CD4-positive, alpha-beta T cell treated with Interleukin-1 beta for 1 hour (primary cell): ENCODE data around the gene ADRA1B.

Source experiments
- DNase-seq, 2 donors: peaks; one replicate each; pipeline ENCODE4 v3.0.0-alpha.2; 2020 to 2022

ADRA1B gene

DNA sequence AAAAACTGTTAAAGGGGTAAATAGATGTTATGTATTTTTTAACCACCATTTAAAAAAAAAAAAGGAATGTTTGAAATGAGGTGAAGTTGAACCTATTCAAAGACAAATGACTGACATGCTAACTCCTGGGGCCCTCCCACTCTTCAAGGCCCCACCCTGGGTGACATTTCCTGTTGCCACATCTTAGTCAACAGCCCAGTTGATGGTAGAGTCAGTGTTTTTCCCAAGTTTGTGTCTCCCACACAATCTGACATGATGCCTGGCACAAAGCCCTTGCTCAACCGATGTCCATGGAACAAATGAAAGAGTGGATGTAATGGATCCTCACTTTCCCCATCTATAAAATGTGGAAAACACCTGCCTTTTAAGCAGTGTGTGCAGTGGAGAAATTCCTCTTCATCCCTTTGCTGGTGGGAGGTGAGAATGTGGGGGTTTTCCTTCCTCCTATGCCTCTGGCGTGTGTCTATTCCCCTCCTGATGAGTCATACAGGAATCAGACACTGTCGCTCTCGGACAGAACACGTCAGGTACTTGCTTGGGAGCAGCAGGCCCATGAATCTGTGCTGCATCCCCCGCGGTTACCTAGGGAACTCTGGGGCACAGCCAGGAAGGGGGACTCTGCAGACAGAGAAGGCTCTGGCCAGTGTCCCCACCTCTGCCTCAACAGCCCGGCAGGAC lies 13.7 kb upstream of the ADRA1B start:
- DNase-seq: no peak

GRCh38 chr5:159903131-159903530 lies 13.2 kb upstream of the ADRA1B start:
- no peak for DNase-seq

DNA sequence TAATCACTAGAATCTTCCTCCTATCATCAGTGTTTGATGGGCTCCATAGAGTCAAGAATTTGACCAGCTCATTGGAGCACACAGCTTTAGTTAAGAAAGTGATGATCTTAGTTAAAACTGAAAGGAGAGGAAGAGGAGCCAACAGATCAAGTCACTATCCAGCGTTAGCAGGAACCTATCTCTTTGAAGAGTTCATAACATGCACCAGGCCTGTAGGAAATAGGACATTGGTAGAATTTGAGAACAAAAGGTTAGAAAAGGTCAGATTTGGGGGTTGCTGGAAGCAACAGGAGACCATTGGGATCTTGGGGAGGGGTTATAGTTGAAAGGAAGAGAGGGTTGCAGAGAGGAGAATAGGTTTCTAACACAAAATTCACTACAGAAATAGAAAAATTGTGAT lies 11.4 kb upstream of the ADRA1B start:
- DNase-seq: no peak

DNA sequence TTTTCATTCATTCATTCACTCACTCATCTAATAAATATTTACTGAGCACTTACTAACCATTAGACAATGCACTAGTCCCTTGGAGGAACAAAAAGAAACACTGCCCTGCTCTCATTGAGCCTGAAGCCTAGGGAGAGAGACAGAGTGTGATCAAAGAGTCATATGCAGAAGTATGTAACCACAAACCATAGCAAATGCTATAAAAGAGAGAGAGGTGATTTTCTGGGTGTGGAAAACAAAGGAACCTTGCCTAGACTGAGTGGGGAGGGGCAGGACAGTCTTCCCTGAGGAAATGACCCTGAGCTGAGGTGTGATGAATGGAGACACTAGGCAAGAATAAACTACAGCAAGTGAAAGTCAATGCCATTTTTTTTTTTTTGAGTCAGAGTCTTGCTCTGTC lies 10.8 kb upstream of the ADRA1B start:
- no peak for DNase-seq

DNA sequence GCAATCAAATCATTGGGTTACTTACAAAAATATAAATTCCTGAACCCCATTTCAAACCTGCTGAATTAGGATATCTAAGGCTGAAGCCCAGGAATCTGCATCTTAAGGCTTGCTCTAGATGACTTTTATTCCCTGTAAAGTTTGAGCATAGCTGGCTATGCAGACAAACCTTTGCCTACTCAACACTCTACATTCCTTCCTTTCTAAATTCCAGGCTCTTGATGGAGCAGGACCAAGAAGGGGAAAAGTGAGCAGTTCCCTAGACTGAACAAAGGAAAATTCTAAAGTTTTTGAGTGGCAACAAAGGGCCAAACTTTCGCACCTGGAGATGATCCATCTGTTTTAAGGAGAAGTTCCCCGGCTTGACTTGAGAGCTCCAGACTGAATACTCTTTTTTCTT lies 9.8 kb upstream of the ADRA1B start:
- DNase-seq: no peak

DNA sequence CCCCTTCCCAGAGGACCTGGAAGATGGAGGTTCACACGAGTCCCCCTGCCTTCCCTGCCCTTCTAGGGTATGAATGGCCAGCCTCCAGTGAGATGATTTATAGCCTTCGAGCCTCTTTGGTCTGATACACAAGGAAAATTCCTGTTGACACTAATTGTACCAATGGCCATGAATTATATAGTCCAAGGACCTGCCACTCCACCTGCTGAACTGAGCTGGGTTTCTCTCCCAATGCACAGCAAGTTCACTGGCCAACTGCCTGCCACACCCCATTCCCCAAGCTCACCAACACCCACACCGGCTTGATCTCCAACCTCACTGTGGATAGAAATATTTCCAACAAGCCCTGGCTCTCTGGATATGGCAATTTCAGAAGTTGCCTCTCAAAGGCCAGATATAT lies 9.3 kb upstream of the ADRA1B start:
- no peak for DNase-seq

GRCh38 chr5:159907689-159908590 lies 8.3 kb upstream of the ADRA1B start:
- DNase-seq: no peak

DNA sequence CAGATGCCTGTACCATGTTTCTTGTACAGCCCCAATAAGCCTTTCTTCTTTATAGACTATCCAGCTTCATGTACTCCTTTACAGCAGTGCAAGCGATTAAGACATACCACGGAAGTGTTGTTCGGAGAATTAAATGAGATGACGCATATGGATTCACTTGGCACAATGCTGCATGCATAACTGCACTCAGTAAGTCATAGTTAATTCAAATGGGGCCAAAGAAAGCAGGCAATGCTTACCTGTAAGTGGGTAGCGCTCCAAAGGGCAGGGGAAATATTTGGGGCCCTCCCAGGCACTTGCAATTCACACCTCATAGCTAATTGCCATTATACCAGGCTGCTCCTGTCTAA lies 7.7 kb upstream of the ADRA1B start:
- no peak for DNase-seq

DNA sequence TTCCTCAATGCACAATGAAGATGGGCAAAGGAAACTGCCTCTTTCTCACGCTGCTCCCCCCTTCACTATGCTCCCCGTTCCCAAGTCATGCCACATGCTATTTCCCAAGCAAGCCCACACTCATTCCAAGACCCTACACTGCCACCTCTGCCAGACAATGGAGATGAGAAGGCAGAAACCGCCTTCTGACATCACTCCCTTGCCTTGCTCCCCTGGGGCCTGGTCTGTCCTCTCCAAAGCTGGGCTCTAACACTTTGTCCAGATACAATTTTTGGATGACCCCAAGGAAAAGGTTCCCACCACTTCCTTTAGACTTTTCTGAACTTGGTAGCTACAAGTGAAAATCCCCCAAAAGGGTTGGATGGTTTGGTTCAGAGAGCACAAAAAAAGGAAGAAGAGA lies 7.2 kb upstream of the ADRA1B start:
- DNase-seq: no peak

- no peak for DNase-seq
Observed at GRCh38 chr5:159910207-159910842, 6.0 kb upstream of the ADRA1B start.

DNA sequence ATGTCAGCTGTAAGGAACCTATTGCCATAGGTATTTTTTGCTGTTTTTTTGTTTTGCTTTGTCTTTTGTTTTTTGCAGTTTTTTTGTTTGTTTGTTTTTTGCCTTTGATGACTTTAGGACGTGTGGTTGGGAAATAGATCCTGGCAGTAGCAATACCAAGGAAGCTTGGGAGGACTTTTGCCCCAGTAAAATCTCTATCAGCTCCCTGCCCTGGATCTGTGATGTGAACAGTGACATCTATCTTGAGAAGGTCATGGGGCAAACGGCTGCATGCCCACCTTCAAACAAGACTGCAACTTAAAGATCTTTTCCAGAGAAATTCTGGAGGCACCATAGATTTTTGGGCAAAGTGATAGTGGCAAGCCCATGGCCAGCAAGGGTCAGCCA lies 5.4 kb upstream of the ADRA1B start:
- no peak for DNase-seq

GRCh38 chr5:159911349-159911748 lies 4.9 kb upstream of the ADRA1B start:
- no peak for DNase-seq

- DNase-seq: no peak
Observed at GRCh38 chr5:159912033-159912800, 4.1 kb upstream of the ADRA1B start.

- no peak for DNase-seq
Observed at GRCh38 chr5:159913048-159913447, 3.2 kb upstream of the ADRA1B start.

- no peak for DNase-seq
Observed at GRCh38 chr5:159913501-159913900, 2.8 kb upstream of the ADRA1B start.

- no peak for DNase-seq
Observed at GRCh38 chr5:159916841-159917761, 819 bp downstream of the ADRA1B start.

DNA sequence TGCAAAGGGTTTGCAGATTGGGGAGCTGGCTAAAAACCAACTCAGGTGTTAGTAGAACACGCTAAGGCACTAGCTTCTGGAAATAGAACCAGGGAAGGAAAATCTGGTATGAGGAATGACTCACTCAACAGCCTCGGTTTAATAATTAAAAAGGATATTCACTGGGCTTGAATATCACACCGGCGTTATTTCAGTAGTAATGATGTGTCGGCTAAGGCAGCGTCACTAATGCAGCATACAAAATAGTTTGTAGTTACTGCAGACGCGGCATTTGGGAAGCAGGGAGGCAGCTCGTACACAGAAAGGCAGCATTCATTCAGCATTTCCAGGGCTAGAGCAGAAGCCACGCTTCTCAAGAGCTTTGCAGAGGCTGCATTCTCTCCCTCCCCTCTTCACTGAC lies 1.7 kb downstream of the ADRA1B start:
- no peak for DNase-seq

DNA sequence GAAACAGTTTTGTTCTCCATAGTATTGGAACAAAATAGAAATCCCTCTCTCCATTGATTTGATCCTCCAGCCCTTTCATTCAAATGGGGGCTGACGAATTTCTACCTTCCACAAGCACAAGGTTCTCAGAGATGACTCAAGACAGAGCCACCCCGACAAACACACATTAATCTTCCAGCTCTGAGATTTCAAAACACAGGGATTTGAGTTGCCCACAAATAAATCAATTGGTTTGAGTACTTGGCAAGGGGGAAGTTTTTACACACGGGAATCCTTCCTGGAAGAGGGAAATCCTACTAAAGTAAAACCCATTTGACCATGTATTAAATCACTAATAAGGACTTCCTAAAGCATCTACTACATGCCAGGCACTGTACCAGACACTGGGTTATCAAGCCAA lies 5.4 kb downstream of the ADRA1B start:
- no peak for DNase-seq

DNA sequence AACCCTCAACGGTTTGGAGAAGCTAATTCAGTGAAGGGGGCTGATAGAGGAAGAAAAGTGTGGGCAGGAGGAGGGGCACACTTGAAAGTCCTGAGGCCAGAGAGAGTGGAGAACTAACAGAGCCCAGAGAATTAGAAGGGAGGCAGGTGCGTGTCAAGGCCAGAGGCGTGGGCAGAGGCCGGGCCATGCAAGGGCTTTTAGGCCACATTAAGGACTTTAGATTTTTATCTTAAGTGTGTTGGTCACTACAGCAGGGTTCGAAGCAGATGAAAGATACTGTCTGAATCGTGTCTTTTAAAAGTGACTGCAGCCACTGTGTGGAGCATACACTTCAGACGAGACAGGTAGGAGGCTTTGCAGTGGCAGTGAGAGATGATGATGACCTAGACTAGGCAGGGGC lies 6.7 kb downstream of the ADRA1B start:
- no peak for DNase-seq

- DNase-seq: no peak
Observed at GRCh38 chr5:159928122-159928909, 12.0 kb downstream of the ADRA1B start.

GRCh38 chr5:159929176-159929575 lies 12.9 kb downstream of the ADRA1B start:
- DNase-seq: no peak
